ENCODE measurements around the gene CCDC92.
A peak's percentile ranks its signal among the peaks of the same experiment; 100 is the strongest.

Gene CCDC92

GRCh38 chr12:124002021-124002644, 29.5 kb upstream of the CCDC92 start:
- peak; percentile 27 for DNase-seq (ENCODE audit: low spot score)

DNA sequence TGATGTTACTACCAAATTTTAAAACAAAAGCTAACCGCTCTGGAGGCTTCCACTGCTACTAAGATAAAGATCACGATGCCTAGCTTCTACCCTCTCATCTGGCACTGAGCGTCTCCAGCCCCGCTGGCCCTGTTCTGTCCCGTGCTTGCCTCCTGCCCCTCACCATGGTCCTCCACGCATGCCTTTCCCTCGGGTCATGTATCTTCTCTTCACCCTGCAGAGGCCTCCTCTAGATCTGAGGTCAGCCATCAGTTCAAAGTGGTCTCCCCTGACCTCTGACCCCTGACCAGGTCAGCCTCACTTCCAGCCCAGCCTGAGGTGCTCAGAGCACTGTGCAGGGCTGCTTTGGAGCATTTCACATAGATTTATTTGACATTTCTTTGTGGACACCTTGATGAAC, 28.7 kb upstream of the CCDC92 start:
- DNase-seq (ENCODE audit: low spot score) = no peak

GRCh38 chr12:124000111-124000510, 27.5 kb upstream of the CCDC92 start:
- no peak for DNase-seq (ENCODE audit: low spot score)

DNA sequence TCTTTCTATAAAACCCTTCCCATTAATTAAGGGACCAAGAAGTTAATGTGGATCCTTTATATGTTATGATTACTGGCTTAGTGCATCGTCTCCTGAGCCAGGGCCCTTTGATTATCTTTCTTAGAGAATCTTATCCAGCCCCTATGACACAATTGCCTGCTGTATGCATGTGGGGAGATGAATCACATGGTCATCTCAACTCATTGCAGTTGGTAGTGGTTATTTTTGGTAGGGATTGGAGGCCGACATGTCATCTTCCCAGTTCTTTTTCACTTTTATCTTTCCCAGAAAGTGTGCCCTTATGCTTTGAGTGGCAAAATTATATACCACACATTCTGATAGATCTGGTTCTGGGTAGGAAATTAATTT, 26.3 kb upstream of the CCDC92 start:
- peak; percentile 25 for DNase-seq (ENCODE audit: low spot score)

- DNase-seq (ENCODE audit: low spot score) = no peak
Observed at GRCh38 chr12:123998344-123998990, 25.8 kb upstream of the CCDC92 start.

- no peak for DNase-seq (ENCODE audit: low spot score)
Observed at GRCh38 chr12:123997908-123998307, 25.3 kb upstream of the CCDC92 start.

- no peak for DNase-seq (ENCODE audit: low spot score)
Observed at GRCh38 chr12:123997033-123997822, 24.6 kb upstream of the CCDC92 start.

DNA sequence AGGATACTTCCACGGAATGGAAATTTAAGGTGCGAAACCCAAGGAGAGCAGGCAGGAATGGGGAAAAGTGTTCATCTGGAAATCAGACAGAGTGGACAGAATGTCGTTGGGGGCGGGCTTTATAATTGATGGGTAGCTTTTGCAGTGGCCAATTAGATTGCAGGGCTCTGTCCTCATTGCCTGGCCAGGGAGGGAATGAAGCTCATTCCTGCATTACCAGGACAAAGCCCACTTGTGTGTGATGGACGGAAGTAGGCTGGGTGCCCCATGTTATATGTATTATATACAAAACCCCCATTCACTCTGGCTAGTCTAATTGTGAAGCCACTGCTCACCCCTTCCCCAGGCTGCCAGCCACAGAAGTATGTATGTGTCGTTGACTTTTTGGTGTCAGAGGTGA, 23.9 kb upstream of the CCDC92 start:
- no peak for DNase-seq (ENCODE audit: low spot score)

- DNase-seq (ENCODE audit: low spot score) = peak; percentile 70
Observed at GRCh38 chr12:123995023-123995748, 22.6 kb upstream of the CCDC92 start.

- DNase-seq (ENCODE audit: low spot score) = no peak
Observed at GRCh38 chr12:123992118-123992825, 19.6 kb upstream of the CCDC92 start.

GRCh38 chr12:123991372-123991951, 18.8 kb upstream of the CCDC92 start:
- DNase-seq (ENCODE audit: low spot score) = no peak

GRCh38 chr12:123990511-123990910, 17.9 kb upstream of the CCDC92 start:
- DNase-seq (ENCODE audit: low spot score) = peak; percentile 57

GRCh38 chr12:123989753-123990152, 17.1 kb upstream of the CCDC92 start:
- no peak for DNase-seq (ENCODE audit: low spot score)

DNA sequence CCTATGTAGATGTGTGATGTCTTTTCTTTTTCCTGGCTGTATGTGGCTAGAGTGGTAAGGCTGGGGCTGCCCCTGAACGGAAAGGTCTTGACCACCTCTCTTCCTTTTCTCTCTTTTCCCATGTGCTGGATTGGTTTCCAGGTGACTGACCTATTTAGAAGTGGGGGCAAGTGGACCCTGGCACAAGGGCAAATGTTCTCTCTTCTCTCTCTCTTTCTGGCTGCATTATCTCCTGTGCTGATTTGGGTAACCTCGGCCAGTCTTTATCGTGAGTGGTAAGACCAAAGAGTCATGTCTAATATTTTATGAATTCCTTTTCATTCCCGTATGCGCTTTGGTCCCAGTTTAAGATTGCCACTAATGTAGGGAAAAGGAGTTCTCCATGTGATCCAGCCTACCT, 16.5 kb upstream of the CCDC92 start:
- DNase-seq (ENCODE audit: low spot score) = no peak

DNA sequence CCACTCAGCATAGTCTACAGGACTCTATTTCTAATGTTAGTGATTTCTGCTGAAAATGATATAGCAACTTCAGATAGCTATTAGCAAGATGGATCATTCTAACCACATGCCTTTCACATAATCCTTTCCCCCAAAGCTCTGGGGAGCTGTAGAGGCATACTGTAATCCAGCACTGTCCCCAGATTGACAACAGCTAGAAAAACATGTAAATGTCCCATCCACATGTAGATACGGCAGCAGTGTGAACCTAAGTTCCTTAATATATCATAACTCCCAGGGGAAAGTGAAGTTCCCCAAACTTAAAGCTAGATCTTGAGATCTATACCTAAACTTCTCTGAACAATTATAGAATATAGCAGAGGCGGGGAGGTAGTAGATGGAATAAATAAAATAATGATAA, 14.4 kb upstream of the CCDC92 start:
- DNase-seq (ENCODE audit: low spot score) = no peak

GRCh38 chr12:123986374-123986965, 13.8 kb upstream of the CCDC92 start:
- DNase-seq (ENCODE audit: low spot score) = no peak

DNA sequence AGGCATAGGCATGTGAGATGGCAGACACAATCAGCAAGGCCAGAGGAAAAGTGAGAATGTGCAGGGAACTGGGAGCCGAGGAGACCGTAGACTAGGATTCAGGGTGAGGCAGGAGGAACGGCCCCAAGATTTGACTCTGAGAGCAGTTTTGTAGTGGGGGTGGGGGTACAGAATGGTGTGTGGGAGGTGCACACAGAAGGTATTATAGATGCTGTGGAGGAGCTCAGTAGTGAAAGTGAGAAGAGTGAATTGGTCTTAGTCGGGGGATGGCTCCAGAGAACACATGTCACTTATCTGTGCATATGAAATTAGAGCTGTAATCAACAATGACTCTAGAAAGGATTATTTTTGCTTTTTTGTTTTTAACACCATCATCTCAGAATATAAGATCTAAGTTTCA, 12.3 kb upstream of the CCDC92 start:
- no peak for DNase-seq (ENCODE audit: low spot score)

- peak; percentile 65 for DNase-seq (ENCODE audit: low spot score)
Observed at GRCh38 chr12:123983822-123984485, 11.3 kb upstream of the CCDC92 start.

- DNase-seq (ENCODE audit: low spot score) = no peak
Observed at GRCh38 chr12:123982269-123982668, 9.6 kb upstream of the CCDC92 start.

DNA sequence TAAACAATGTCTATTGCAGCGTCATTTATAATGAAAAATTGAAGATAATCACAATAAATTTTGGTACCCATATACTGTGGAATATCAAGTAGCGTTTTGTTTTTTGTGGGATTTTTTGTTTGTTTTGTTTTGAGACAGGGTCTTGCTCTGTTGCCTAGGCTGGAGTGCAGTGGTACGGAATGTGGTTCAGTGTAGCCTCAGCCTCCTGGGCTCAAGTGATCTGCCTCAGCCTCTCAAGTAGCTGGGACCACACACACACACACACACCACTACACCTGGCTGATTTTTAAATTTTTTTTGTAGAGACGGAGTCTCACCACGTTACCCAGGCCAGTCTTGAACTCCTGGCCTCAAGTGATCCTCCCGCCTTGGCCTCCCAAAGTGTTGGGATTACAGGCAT, 6.9 kb upstream of the CCDC92 start:
- no peak for DNase-seq (ENCODE audit: low spot score)
